Measurements from ENCODE around the gene FHOD1. TPM values are rescaled to one million over a fixed set of nuclear protein-coding genes. Genes with fewer than 3 reads are reported as not detected.

The FHOD1 gene
- total and polyA plus RNA-seq, 2 of the 4 experiments (the other 2 are of a cell fraction), result 13.8 to 64.0 TPM

DNA sequence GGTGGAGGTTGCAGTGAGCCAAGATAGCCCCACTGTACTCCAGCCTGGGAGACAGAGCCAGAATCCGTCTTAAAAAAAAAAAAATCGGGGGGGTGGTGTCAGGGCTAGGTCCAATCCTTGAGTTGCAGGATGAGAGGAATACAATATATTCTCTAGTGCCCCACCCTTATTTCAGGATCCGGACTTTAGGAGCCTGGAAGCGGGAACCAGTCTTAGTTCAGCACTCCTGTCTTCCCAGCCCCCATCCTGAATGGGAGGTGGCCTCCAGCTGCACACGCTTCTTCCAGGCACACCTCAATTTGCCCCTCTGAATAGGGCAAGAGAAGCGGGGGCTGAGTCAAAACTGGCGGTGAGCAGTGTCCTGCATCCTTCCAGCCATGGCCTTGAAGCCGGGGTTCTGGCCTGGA, 1.6 kb downstream of the FHOD1 start:
- Histone ChIP-seq H2AFZ (replicated peaks; ENCODE audit: low read length, poor library complexity) (peak overlapping the region; percentile 90), H3K4me3 (ENCODE audit: insufficient read depth, low read depth, low read length) (peak overlapping the region; percentile 89), H3K79me1 (ENCODE audit: low read depth in 1 of 2, low read length in 2 of 2) (peaks cover 22 to 73% of the 10 kb centered on the region in 2 experiments; a peak in 3 of 4 replicates), H3K4me1 (ENCODE audit: control insufficient read depth, insufficient read depth, low read length) (peaks cover 54% of the 10 kb centered on the region), H4K91ac (ENCODE audit: insufficient read depth, low read depth, low read length) (peak overlapping the region; percentile 88), H3K14ac (replicated peaks; ENCODE audit: low read depth, low read length) (peak overlapping the region; percentile 97), H3K27me3 (ENCODE audit: control insufficient read depth, insufficient read depth, low read length) (no peaks in the 10 kb centered on the region), H3K27ac (ENCODE audit: insufficient read depth, low read length) (peak overlapping the region; percentile 88), H3K4ac (ENCODE audit: low read depth, low read length) (peak overlapping the region; percentile 96), H3K9me3 (ENCODE audit: control insufficient read depth, insufficient read depth, low read length) (no peaks in the 10 kb centered on the region), H4K8ac (ENCODE audit: low read depth in 2 of 2, low read length in 2 of 2) (peak overlapping the region; percentile 61 to 94), H3K36me3 (ENCODE audit: control insufficient read depth, insufficient read depth, low read length) (no peaks in the 10 kb centered on the region), H2BK5ac (ENCODE audit: low read depth, low read length, poor library complexity, severe bottlenecking) (peak overlapping the region; percentile 87), H3K9me1 (ENCODE audit: insufficient read depth, low read length) (peaks cover 35% of the 10 kb centered on the region), H3K4me2 (ENCODE audit: low read depth, low read length) (peak overlapping the region; percentile 69), H4K20me1 (ENCODE audit: insufficient read depth, low read length) (no peaks in the 10 kb centered on the region; the same call in none of the 2 replicates), H3K23ac (ENCODE audit: low read depth, low read length) (peak overlapping the region; percentile 92; the same call in 1 of the 2 replicates), H3K18ac (ENCODE audit: low read depth, low read length) (0 out of 2 replicates have a peak overlapping the region, but pooled peaks have one; percentile 17), H2BK120ac (ENCODE audit: low read depth, low read length) (peak overlapping the region; percentile 91), H2AK5ac (ENCODE audit: low read depth, low read length) (peak overlapping the region; percentile 99), H4K5ac (ENCODE audit: low read depth, low read length) (peak overlapping the region; percentile 56; the same call in 1 of the 2 replicates), H3K9ac (ENCODE audit: low read depth, low read length) (peak overlapping the region; percentile 52), H2BK20ac (ENCODE audit: low read depth, low read length) (no peak overlapping the region), H3K56ac (ENCODE audit: extremely low read depth, insufficient read depth, low read length) (peak overlapping the region; percentile 80), H2AK9ac (replicated peaks; ENCODE audit: low read depth, low read length, poor library complexity) (peak overlapping the region; percentile 97), H2BK15ac (ENCODE audit: low read depth, low read length) (no peak overlapping the region)
- POLR2A ChIA-PET (ENCODE audit: unreplicated experiment), result no interaction called here
- dilution Hi-C loops (cut with HindIII; ENCODE audit: low sequenced_read_pairs, unreplicated experiment) (no loop called here), in situ Hi-C loops (cut with MboI; ENCODE audit: low sequenced_read_pairs) (no loop called here), intact Hi-C loops (cut with micrococcal nuclease) (loop anchor here (1.0 to 5.0 kb wide), 2 partner anchors 18 to 147 kb away; partner anchors contain the start of genes TMEM208 and TPPP3)
- DNase-seq (no peak), ATAC-seq (ENCODE audit: low read depth) (no peak)
- BruUV-seq (replicated peaks), result no TSS peak
- WGBS, 2 experiments (ENCODE audit: extremely low coverage in 2 of 2, insufficient read length in 1 of 2), result 0% methylated on average over 1 of the region's 8 CpGs; no CpG with 5 or more reads in 1 of the 2 experiments
- no peak for TF ChIP-seq NFE2L2 (IDR thresholded peaks at IDR 0.05; ENCODE audit: low read depth, low read length)
- TF ChIP-seq, protein P1, sequence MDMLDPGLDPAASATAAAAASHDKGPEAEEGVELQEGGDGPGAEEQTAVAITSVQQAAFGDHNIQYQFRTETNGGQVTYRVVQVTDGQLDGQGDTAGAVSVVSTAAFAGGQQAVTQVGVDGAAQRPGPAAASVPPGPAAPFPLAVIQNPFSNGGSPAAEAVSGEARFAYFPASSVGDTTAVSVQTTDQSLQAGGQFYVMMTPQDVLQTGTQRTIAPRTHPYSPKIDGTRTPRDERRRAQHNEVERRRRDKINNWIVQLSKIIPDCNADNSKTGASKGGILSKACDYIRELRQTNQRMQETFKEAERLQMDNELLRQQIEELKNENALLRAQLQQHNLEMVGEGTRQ (IDR thresholded peaks at IDR 0.05; ENCODE audit: low read depth, low read length), result peak; percentile 85; the same call in 1 of the 2 replicates
- CTCF ChIA-PET, result interaction anchor here (1.5 to 2.3 kb wide), 2 partner anchors 13 to 87 kb away, joined by 3 to 5 read pairs; no protein-coding TSS in a partner anchor
